Myocyte (in vitro differentiated cells): Measurements from ENCODE around the gene CYP1A2. TPM values are rescaled to one million over a fixed set of nuclear protein-coding genes. Genes with fewer than 3 reads are reported as not detected.

Experiments used
- DNase-seq: peaks from one replicate; pipeline ENCODE4 v3.0.0-alpha.2; 2012; ENCODE audit warnings: low read depth
- microRNA-seq: library from miRNA; unstranded; fragments of <30 nt; microRNA quantifications from one replicate; pipeline ENCODE4, GENCODE V29; 2016
- total RNA-seq: library from RNA; depleted of rRNA; stranded (reverse); fragments of >200 nt; gene quantifications from 2 replicates; pipeline ENCODE4 v1.2.3, GENCODE V29; 2014

Gene CYP1A2
- total RNA-seq, 1 donor from 2014 or later: not detected

DNA sequence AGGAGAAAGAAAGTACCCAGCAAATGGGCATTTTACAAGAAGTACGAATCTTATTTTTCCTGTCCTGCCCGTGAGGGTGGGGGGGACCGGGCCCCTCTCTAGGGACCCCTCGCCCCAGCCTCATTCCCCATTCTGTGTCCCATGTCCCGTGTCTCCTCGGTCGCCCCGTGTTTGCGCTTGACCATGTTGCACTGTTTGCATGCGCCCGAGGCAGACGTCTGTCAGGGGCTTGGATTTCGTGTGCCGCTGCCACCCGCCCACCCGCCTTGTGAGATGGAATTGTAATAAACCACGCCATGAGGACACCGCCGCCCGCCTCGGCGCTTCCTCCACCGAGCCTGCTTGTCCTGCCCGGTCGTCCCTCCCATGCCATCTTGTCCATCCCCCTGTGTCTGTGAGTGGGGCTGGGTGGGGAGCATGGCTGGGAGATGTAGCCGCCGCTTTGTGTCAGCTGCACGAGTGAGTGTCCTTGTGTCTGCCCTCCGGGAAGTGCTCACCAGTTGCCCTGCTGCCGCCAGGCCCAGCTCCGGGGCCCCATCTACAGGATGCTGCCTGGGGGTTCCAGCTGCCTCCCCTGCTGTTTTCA is 54.3 kb downstream of the CYP1A2 start:
- no peak for DNase-seq

GRCh38 chr15:74804935-74805334 is 56.3 kb downstream of the CYP1A2 start:
- no peak for DNase-seq

Small RNA genes lying within 50 kb of the gene (microRNA-seq; reads per million reads assigned to microRNA genes)
- gene MIR4513: not detected

Other genes starting within 250 kb of the CYP1A2 start
- gene ARID3B, start 207.6 kb upstream of the CYP1A2 start, total RNA-seq: 0.36 and 0.88 TPM in 2 replicates
- 74.0 and 76.0 TPM in 2 replicates for gene CLK3, start 133.0 kb upstream of the CYP1A2 start, total RNA-seq
- gene EDC3, start 52.8 kb upstream of the CYP1A2 start, total RNA-seq: 8.5 and 9.5 TPM in 2 replicates
- not detected in 2 replicates for gene CYP1A1, start 23.3 kb upstream of the CYP1A2 start, total RNA-seq
- 20.1 and 21.0 TPM in 2 replicates for gene CSK, start 33.2 kb downstream of the CYP1A2 start, total RNA-seq
- not detected in 2 replicates for gene LMAN1L, start 64.0 kb downstream of the CYP1A2 start, total RNA-seq
- gene CPLX3, start 77.8 kb downstream of the CYP1A2 start, total RNA-seq: not detected in 2 replicates
- 75.0 and 80.5 TPM in 2 replicates for gene ULK3, start 94.3 kb downstream of the CYP1A2 start, total RNA-seq
- 59.2 and 77.2 TPM in 2 replicates for gene SCAMP2, start 124.5 kb downstream of the CYP1A2 start, total RNA-seq
- 334 and 342 TPM in 2 replicates for gene MPI, start 141.2 kb downstream of the CYP1A2 start, total RNA-seq
- gene FAM219B, start 158.0 kb downstream of the CYP1A2 start, total RNA-seq: 111 and 113 TPM in 2 replicates
- gene COX5A, start 189.2 kb downstream of the CYP1A2 start, total RNA-seq: 140 and 153 TPM in 2 replicates
- 2.6 and 3.2 TPM in 2 replicates for gene RPP25, start 207.9 kb downstream of the CYP1A2 start, total RNA-seq
- 0.56 and 1.6 TPM in 2 replicates for gene SCAMP5, start 246.7 kb downstream of the CYP1A2 start, total RNA-seq